ENCODE measurements around the gene PIAS2.

GRCh38 chr18:46756559-46757201, 160.6 kb downstream of the PIAS2 start, which contains the start of gene ST8SIA5:
- TF ChIP-seq CTCF (IDR thresholded peaks at IDR 0.05): no peak
- TF ChIP-seq POLR2A (IDR thresholded peaks at IDR 0.05): no peak
